IPS-15b (cell line): Measurements from ENCODE around the gene MTHFSD.

Source experiments
- H3K27me3 ChIP-seq: one replicate; pipeline ENCODE4 v1.6.1; 2013; ENCODE audit warnings: low read length; ENCODE audit not compliant: control insufficient read depth, insufficient read depth
- H3K36me3 ChIP-seq: one replicate; pipeline ENCODE4 v1.6.1; 2013; ENCODE audit warnings: low read length; ENCODE audit not compliant: control insufficient read depth, insufficient read depth
- H3K4me1 ChIP-seq: one replicate; pipeline ENCODE4 v1.6.1; 2013; ENCODE audit warnings: mild to moderate bottlenecking, low read length; ENCODE audit not compliant: control insufficient read depth, insufficient read depth
- H3K4me3 ChIP-seq: one replicate; pipeline ENCODE4 v1.5.1; 2013; ENCODE audit warnings: low read depth, low read length
- H3K9ac ChIP-seq: one replicate; pipeline ENCODE4 v1.6.1; 2013; ENCODE audit warnings: low read depth, mild to moderate bottlenecking, low read length
- H3K9me3 ChIP-seq: one replicate; pipeline ENCODE4 v1.6.1; 2013; ENCODE audit warnings: mild to moderate bottlenecking, low read length; ENCODE audit not compliant: control insufficient read depth, insufficient read depth

Gene MTHFSD

DNA sequence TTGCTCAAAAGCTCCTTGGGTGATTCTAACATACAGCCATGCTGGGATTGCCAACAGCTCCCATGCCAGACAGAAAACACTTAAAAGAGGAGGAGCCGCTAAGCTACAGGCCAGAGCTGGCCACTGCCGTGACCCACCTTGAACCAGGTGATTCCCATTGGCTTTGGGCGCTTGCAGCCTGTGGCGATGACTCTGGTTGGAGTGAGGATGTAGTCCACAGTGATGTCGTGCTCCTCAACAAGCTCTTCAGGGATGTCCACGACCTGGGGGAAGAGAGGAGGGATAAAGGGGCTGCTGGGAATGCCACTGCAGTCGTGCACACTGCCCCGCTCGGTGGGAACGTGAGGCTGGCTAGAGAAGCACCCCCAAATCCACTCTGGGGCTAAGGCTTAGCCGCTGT lies 13.5 kb downstream of the MTHFSD start:
- Histone ChIP-seq H3K4me1 (no peaks in the 10 kb centered on the region), H3K9ac (no peak overlapping the region), H3K36me3 (peaks cover 15% of the 10 kb centered on the region), H3K9me3 (no peaks in the 10 kb centered on the region), H3K27me3 (no peaks in the 10 kb centered on the region), H3K4me3 (no peak overlapping the region)

GRCh38 chr16:86540894-86541293 lies 14.1 kb downstream of the MTHFSD start:
- H3K36me3 ChIP-seq = peaks cover 15% of the 10 kb centered on the region
- no peak overlapping the region for H3K9ac ChIP-seq
- H3K27me3 ChIP-seq = no peaks in the 10 kb centered on the region
- H3K4me1 ChIP-seq = no peaks in the 10 kb centered on the region
- no peak overlapping the region for H3K4me3 ChIP-seq
- H3K9me3 ChIP-seq = no peaks in the 10 kb centered on the region

- no peaks in the 10 kb centered on the region for H3K9me3 ChIP-seq
- no peak overlapping the region for H3K9ac ChIP-seq
- H3K4me1 ChIP-seq = no peaks in the 10 kb centered on the region
- no peaks in the 10 kb centered on the region for H3K27me3 ChIP-seq
- H3K4me3 ChIP-seq = no peak overlapping the region
- H3K36me3 ChIP-seq = peaks cover 15% of the 10 kb centered on the region
Measured at GRCh38 chr16:86538196-86538780, 16.7 kb downstream of the MTHFSD start.

DNA sequence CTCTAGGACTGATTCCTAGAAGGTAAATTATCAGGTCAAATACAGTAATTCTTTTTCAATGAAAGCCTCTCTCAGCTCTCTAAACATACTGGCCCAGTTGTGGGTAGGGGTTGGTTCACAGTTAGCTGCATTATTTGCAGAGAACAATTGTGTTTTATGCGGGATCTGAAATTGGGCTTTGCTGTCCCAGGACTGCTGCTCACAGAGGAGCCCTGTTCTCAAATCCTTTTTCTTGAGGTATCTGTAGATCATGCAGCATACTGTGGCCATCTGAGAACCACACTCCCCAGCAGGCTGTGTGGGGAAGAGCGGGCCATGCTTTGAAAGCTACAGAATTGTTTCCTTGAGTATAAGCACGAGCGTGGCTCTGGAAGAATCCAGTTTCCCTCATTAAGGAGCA lies 17.5 kb downstream of the MTHFSD start:
- Histone ChIP-seq H3K4me1 (no peaks in the 10 kb centered on the region), H3K27me3 (no peaks in the 10 kb centered on the region), H3K36me3 (peaks cover 15% of the 10 kb centered on the region), H3K9ac (no peak overlapping the region), H3K4me3 (no peak overlapping the region), H3K9me3 (no peaks in the 10 kb centered on the region)

DNA sequence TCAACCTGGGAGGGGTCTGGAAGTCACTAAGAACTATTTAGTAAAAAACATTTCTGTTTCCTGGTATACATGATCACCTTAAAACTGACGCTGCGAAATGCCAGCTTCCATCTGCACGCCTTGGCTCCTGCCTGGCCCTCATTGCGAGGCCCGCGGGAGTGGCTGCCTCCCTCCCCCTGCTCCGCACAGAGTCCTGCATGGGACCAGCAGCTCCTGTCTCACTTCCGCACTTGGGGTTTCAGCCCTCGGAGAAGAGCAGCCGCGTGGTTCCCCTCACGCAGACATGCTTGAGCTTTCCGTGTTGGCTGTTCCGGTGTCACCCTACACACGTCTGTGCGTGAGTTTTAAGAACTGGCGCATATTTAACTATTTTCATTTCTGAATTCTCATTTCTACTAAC lies 18.4 kb downstream of the MTHFSD start:
- no peak overlapping the region for H3K9ac ChIP-seq
- no peaks in the 10 kb centered on the region for H3K9me3 ChIP-seq
- H3K4me1 ChIP-seq = no peaks in the 10 kb centered on the region
- H3K36me3 ChIP-seq = peaks cover 15% of the 10 kb centered on the region
- H3K4me3 ChIP-seq = no peak overlapping the region
- no peaks in the 10 kb centered on the region for H3K27me3 ChIP-seq

DNA sequence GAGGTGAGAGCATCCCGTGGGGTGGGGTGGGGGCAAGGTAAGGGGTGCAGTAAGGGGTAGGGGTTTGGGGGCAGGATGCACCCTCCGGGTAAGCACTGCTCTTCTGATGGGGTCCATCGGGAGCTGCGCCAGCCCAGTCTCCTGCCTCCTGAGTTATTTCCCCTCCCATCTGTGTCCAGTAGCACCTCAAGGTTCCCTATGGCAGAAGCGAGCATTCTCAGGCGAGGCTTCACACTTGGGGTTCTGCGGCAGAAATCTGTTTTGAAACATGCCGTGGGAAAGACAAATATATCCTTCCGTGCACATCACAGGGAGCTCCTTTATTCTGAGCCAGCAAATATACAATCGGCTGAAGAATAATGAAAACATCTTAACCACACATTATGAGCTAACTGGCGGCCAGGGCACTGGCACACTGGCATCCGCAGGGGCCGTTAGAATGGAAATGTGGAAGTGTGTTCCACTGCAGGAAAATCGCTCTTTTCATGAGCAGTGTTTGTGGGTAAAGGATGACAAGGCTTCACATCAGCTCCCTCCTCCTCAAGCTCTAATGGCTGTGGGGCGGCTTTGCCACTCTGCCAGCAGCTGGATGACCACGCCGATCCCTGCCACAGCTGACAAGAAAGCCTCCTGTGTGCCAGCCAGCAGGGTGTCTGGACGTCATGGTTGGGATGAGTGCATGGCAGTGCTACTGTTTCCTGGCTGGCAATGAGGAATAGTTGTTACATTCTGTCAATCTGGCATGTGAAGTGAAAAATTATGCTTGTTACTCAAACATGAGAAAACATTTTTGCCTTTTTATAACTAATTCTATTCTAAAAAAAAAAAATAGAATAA lies 20.0 kb downstream of the MTHFSD start:
- H3K4me1 ChIP-seq = no peaks in the 10 kb centered on the region
- no peaks in the 10 kb centered on the region for H3K27me3 ChIP-seq
- no peak overlapping the region for H3K4me3 ChIP-seq
- H3K36me3 ChIP-seq = peaks cover 10% of the 10 kb centered on the region
- no peak overlapping the region for H3K9ac ChIP-seq
- H3K9me3 ChIP-seq = no peaks in the 10 kb centered on the region

GRCh38 chr16:86533767-86534351 lies 21.2 kb downstream of the MTHFSD start:
- no peaks in the 10 kb centered on the region for H3K4me1 ChIP-seq
- H3K4me3 ChIP-seq = no peak overlapping the region
- H3K9ac ChIP-seq = no peak overlapping the region
- no peaks in the 10 kb centered on the region for H3K9me3 ChIP-seq
- peaks cover 8% of the 10 kb centered on the region for H3K36me3 ChIP-seq
- no peaks in the 10 kb centered on the region for H3K27me3 ChIP-seq

DNA sequence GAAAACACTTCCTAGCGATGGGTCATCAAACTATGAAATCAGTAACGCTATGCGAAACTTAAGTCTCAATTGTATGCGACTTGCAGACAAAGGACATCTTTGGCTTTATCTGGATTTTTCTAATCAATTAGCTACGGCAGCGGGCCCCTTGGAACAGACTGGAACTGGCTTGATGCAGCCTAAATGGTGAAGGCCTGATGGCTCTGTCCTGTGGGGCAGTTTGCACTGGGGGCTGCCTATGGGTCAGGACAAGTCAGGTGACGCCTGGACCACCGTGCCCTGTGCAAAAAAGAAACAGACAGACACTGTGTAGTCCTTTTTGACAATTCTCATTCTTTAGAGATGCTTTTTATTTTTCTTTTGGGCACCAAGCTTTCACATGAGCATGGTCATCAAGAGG lies 22.0 kb downstream of the MTHFSD start:
- Histone ChIP-seq H3K4me1 (no peaks in the 10 kb centered on the region), H3K9ac (no peak overlapping the region), H3K9me3 (no peaks in the 10 kb centered on the region), H3K4me3 (no peak overlapping the region), H3K36me3 (peaks cover 3% of the 10 kb centered on the region), H3K27me3 (no peaks in the 10 kb centered on the region)

GRCh38 chr16:86532526-86532815 lies 22.6 kb downstream of the MTHFSD start:
- Histone ChIP-seq H3K36me3 (no peaks in the 10 kb centered on the region), H3K4me1 (no peaks in the 10 kb centered on the region)

DNA sequence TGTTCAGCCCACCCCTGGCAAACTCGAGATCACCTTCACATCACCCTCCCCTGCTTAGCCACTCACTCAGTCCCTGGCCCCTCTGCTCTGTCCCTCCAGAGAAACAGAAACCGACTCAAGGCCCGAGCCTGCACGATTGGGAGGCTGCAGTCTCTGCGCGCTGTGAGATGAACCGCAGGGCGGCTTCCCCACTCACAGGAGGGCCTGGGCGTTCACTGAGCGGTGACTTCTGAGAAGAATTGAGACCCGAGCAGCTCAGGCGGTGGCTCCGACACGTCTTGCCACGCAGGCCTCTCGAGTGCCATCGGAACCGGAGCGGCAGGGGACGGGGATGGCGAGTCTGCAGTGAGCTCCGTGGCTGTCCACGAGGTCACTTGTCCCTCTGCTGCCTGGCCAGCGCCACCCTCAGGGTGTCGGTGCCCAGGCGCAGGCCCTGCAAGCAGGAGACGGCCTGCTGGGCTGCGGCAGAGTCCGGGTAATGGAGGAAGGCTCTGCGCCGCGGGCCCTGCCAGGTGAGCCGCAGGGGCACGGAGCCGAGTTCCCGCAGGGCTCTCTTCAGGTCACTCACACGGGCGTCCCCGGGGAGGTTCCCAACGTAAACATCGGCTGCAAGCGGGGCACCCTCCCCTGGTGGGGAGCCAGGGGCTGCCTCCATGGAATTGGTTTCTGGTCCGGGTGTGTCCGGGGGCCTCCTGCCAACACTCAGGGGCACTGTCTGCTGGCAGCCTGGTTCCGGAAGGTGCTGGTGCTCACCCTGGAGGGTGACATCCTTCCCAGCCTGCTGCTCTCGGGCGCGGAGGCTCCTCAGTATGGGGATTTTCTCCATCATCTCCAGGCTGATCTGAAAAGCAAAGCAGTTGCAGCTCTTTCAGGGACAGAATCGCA lies 23.2 kb downstream of the MTHFSD start:
- no peaks in the 10 kb centered on the region for H3K9me3 ChIP-seq
- no peaks in the 10 kb centered on the region for H3K4me1 ChIP-seq
- no peaks in the 10 kb centered on the region for H3K36me3 ChIP-seq
- no peak overlapping the region for H3K9ac ChIP-seq
- no peak overlapping the region for H3K4me3 ChIP-seq
- no peaks in the 10 kb centered on the region for H3K27me3 ChIP-seq

More at GRCh38 chr16:86532526-86532815, 22.6 kb downstream of the MTHFSD start:
- H3K27me3 ChIP-seq = no peaks in the 10 kb centered on the region
- no peaks in the 10 kb centered on the region for H3K9me3 ChIP-seq
- H3K4me3 ChIP-seq = no peak overlapping the region
- no peak overlapping the region for H3K9ac ChIP-seq

DNA sequence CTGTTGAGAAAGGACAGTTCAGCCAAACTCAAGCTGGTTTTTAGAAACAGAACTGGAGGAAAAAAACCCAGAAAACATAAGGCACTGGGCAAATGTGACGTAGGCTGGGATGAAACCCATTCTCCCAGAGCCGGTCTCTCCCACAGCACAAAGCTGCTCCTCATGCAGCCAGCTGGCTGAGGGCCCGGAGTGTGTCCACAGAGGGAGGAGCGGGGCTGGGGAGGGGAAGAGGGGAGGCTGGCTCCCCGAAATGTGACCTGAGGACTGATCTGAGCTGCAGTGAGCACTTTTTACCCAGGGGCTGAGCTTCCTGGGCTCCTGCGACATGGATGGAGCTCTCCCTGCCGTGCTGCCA lies 23.9 kb downstream of the MTHFSD start:
- no peaks in the 10 kb centered on the region for H3K4me1 ChIP-seq
- no peaks in the 10 kb centered on the region for H3K9me3 ChIP-seq
- no peak overlapping the region for H3K4me3 ChIP-seq
- H3K9ac ChIP-seq = no peak overlapping the region
- no peaks in the 10 kb centered on the region for H3K36me3 ChIP-seq
- H3K27me3 ChIP-seq = no peaks in the 10 kb centered on the region
